Heart left ventricle (tissue), 13 donors: ENCODE measurements around the gene CAPN14.

Experiments used
- POLR2A ChIP-seq, 2 donors: fragments of 450-650 bp; IDR thresholded peaks; one replicate each; pipeline ENCODE4 v1.6.1; 2017; ENCODE audit warnings: antibody characterized with exemption in 2 of 2, mild to moderate bottlenecking in 2 of 2, moderate library complexity in 2 of 2
- TF ChIP-seq, protein P1 (sequence below), 12 donors: fragments of 200-600 bp; sonication (generic) in 4 of 12; IDR thresholded peaks; one replicate each; pipeline versions ENCODE4 v1.5.0 to v1.8.0; 2018 to 2022; ENCODE audit warnings: antibody characterized with exemption in 12 of 12, mild to moderate bottlenecking in 5 of 12
- donor health status: ischemic (EF 13 %, LVEDD 7.1; RV severe dilation, severe dysfunction).
- donor health status: DM: no; HTN: yes; CAD: no.
- donor health status: DM: no; HTN: no; CAD: no.
- donor health status: ischemic (EF 25% LVEDD 6.9; RV normal size, moderate dysfunction).
- donor health status: ischemic (EF 25% LVEDD 5.7; RV mildly dilated, moderate dysfunction).
- donor health status: ischemic (EF 35%, LVEDD 5.7; RV mildly dilated, moderate dysfunction).
- donor health status: nonischemic (EF 11% LVEDD 7.7; RV severe dilation, severe dysfunction).
- donor health status: DM: yes; HTN: yes; CAD: no.
- donor health status: PGD.
- donor health status: ischemic (EF 29% LVEDD 5.4; RV normal size, mild dysfunction).
- donor health status: nonischemic (EF 23%, LVEDD 6.1; RV moderate dilation, normal function).

DNA sequence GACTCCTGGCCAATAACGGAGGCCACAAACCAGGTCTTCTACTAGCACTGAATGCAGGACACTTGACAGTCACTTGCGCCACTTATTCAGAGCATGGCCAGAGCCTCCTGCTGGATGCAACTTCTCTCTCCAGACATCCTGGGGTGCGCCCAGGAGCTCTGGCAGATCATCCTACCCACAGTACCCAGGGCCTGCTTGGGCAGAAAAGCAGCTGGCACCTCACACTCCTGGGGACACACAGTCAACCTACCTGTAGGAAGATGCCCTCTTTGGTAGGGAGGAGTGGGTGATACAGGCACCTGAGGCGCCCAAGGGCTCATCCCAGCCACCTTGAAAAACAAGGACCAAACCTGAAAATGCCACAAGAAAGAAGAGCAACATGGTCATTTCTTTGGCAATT is 92.4 kb downstream of the CAPN14 start:
- TF ChIP-seq, protein P1, sequence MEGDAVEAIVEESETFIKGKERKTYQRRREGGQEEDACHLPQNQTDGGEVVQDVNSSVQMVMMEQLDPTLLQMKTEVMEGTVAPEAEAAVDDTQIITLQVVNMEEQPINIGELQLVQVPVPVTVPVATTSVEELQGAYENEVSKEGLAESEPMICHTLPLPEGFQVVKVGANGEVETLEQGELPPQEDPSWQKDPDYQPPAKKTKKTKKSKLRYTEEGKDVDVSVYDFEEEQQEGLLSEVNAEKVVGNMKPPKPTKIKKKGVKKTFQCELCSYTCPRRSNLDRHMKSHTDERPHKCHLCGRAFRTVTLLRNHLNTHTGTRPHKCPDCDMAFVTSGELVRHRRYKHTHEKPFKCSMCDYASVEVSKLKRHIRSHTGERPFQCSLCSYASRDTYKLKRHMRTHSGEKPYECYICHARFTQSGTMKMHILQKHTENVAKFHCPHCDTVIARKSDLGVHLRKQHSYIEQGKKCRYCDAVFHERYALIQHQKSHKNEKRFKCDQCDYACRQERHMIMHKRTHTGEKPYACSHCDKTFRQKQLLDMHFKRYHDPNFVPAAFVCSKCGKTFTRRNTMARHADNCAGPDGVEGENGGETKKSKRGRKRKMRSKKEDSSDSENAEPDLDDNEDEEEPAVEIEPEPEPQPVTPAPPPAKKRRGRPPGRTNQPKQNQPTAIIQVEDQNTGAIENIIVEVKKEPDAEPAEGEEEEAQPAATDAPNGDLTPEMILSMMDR (IDR thresholded peaks at IDR 0.05) = no peak
- no peak for TF ChIP-seq POLR2A (IDR thresholded peaks at IDR 0.05)
